ENCODE results near the gene STT3B. TPM values are rescaled to one million over a fixed set of nuclear protein-coding genes. Genes with fewer than 3 reads are reported as not detected.

The STT3B gene
- total RNA-seq, 1 experiment from 2014 or later = 149 TPM

DNA sequence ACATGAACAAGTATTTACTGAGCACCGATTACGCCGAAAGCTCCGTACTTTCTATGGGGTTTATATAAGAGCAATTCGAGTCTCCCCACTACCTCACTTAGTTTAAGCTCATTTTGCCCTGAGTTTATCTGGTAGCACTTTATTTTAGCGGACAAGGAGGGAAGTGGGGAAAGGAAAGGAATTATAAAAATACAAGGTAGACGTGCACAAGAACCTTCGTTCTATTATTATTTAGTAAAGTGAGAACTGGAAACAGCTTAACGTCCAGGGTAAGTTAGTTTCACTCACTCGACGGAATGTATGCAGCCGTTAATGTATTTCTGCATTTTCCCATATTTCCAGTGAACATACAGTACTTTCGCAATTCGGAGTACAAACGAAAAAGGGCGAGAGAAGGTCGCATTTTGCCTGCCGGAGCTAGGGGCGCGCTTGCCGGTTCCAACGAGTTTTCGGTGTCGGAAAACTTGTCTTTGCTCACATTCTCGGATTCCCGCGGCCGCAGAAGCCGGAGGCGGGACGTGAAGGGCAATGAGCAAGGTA, 1.2 kb upstream of the STT3B start:
- ChIA-PET POLR2A (ENCODE audit: unreplicated experiment) (interaction anchor here (0.6 to 1.1 kb wide), 8 partner anchors 9 to 1489 kb away, joined by 3 to 7 read pairs (median 3); no protein-coding TSS in a partner anchor), CTCF (interaction anchor here (0.6 kb wide), 2 partner anchors 286 to 750 kb away, joined by 3 read pairs; no protein-coding TSS in a partner anchor)
- peak overlapping the region; percentile 70 for H2AFZ ChIP-seq (ENCODE audit: low read length)
- peak overlapping the region; percentile 91 for H3K9ac ChIP-seq (ENCODE audit: low read length)
- H3K36me3 ChIP-seq (ENCODE audit: low read depth, low read length) = no peaks in the 10 kb centered on the region
- H3K4me2 ChIP-seq (ENCODE audit: low read length) = peak overlapping the region; percentile 94
- peaks cover 30% of the 10 kb centered on the region for H4K20me1 ChIP-seq (ENCODE audit: low read length)
- peak overlapping the region; percentile 98 for H3K4me3 ChIP-seq (ENCODE audit: low read length)
- TF ChIP-seq, protein P1, sequence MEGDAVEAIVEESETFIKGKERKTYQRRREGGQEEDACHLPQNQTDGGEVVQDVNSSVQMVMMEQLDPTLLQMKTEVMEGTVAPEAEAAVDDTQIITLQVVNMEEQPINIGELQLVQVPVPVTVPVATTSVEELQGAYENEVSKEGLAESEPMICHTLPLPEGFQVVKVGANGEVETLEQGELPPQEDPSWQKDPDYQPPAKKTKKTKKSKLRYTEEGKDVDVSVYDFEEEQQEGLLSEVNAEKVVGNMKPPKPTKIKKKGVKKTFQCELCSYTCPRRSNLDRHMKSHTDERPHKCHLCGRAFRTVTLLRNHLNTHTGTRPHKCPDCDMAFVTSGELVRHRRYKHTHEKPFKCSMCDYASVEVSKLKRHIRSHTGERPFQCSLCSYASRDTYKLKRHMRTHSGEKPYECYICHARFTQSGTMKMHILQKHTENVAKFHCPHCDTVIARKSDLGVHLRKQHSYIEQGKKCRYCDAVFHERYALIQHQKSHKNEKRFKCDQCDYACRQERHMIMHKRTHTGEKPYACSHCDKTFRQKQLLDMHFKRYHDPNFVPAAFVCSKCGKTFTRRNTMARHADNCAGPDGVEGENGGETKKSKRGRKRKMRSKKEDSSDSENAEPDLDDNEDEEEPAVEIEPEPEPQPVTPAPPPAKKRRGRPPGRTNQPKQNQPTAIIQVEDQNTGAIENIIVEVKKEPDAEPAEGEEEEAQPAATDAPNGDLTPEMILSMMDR (conservative IDR thresholded peaks at IDR 0.05; ENCODE audit: low read depth, low read length) = peak; percentile 35; the same call in 1 of the 2 replicates
- TF ChIP-seq EZH2phosphoT487 (IDR thresholded peaks at IDR 0.05; ENCODE audit: borderline replicate concordance, low read length) = no peak
- TF ChIP-seq EZH2 (IDR thresholded peaks at IDR 0.05; ENCODE audit: low read length, unreplicated experiment) = no peak
- no peaks in the 10 kb centered on the region for H3K27me3 ChIP-seq (ENCODE audit: low read length)
- no peaks in the 10 kb centered on the region for H3F3A ChIP-seq (ENCODE audit: low read length, unreplicated experiment)
- DNase-seq (peak; percentile 25), ATAC-seq (no peak)
- H3K79me2 ChIP-seq (ENCODE audit: low read length) = peaks cover 51% of the 10 kb centered on the region
- intact Hi-C loops (cut with micrococcal nuclease) = loop anchor here (5.0 to 10.0 kb wide), 5 partner anchors 179 to 1517 kb away; no protein-coding TSS in a partner anchor
- H3K27ac ChIP-seq (ENCODE audit: low read length) = peak overlapping the region; percentile 96
- BruUV-seq (replicated peaks) = TSS peak; percentile 78
- no peaks in the 10 kb centered on the region for H3K9me3 ChIP-seq (ENCODE audit: low read length)
- no peaks in the 10 kb centered on the region for H3K9me2 ChIP-seq (replicated peaks; ENCODE audit: low read length)
- H3K4me1 ChIP-seq (ENCODE audit: insufficient read depth, low read length) = peaks cover 27% of the 10 kb centered on the region

DNA sequence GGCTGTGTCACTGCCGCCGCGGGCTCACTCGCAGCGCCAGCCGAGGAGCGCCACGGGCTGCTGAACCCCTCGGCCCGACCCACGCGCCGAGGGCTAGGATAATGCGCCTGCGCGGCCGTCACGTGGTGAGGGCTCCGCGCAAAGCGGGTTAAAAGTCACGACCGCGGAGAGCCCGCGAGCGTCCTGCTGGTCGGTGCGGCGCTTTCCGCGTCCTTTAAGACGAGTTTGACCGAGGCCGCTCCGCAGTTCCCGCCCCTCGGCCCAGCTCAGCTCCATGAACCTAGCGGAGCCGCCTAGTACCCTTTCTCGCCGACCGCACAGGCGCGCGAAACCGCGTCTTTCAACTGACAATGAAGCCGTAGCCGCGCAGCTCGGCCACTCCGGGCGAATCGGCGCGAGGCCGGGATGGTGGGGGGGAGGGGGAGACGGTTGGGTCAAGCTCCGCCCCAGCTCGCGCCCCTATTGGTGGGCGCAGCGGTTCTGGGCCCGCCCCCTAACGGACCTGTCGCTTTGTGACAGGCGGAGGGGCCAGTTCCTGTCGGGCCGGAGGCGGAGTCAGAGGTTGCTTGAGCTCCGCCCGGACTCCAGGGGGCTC, 636 bp upstream of the STT3B start:
- Histone ChIP-seq H3K27me3 (ENCODE audit: low read length) (no peaks in the 10 kb centered on the region), H3K36me3 (ENCODE audit: low read depth, low read length) (no peaks in the 10 kb centered on the region), H3K4me1 (ENCODE audit: insufficient read depth, low read length) (peaks cover 28% of the 10 kb centered on the region), H3K79me2 (ENCODE audit: low read length) (peaks cover 57% of the 10 kb centered on the region), H2AFZ (ENCODE audit: low read length) (peak overlapping the region; percentile 80), H3K9me3 (ENCODE audit: low read length) (no peaks in the 10 kb centered on the region), H3K9me2 (replicated peaks; ENCODE audit: low read length) (no peaks in the 10 kb centered on the region), H3K27ac (ENCODE audit: low read length) (peak overlapping the region; percentile 96), H4K20me1 (ENCODE audit: low read length) (peaks cover 35% of the 10 kb centered on the region), H3K4me3 (ENCODE audit: low read length) (peak overlapping the region; percentile 98), H3K4me2 (ENCODE audit: low read length) (peak overlapping the region; percentile 94), H3F3A (ENCODE audit: low read length, unreplicated experiment) (no peaks in the 10 kb centered on the region), H3K9ac (ENCODE audit: low read length) (peak overlapping the region; percentile 91)
- ChIA-PET CTCF (interaction anchor here (0.6 kb wide), 3 partner anchors 159 to 612 kb away, joined by 3 to 4 read pairs (median 4); no protein-coding TSS in a partner anchor), POLR2A (ENCODE audit: unreplicated experiment) (interaction anchor here (0.5 to 1.3 kb wide), 19 partner anchors 9 to 1490 kb away, joined by 3 to 7 read pairs (median 3); partner anchors contain the start of gene ZNF860)
- BruUV-seq (replicated peaks) = no TSS peak
- TF ChIP-seq, protein P1 (conservative IDR thresholded peaks at IDR 0.05; ENCODE audit: low read depth, low read length) = no peak
- TF ChIP-seq EZH2 (IDR thresholded peaks at IDR 0.05; ENCODE audit: low read length, unreplicated experiment) (no peak), EZH2phosphoT487 (IDR thresholded peaks at IDR 0.05; ENCODE audit: borderline replicate concordance, low read length) (no peak)
- intact Hi-C loops (cut with micrococcal nuclease) = loop anchor here (1.0 to 10.0 kb wide), 8 partner anchors 155 to 1517 kb away; no protein-coding TSS in a partner anchor
- ATAC-seq (peak; percentile 87), DNase-seq (peak; percentile 99)
